CD4-positive, alpha-beta T cell treated with Interleukin-15 for 4 hours (primary cell): Measurements from ENCODE around the gene TIAM2.
"Not testable (repeated sequence)": the region's sequence is repeated elsewhere in the genome, so short reads cannot be mapped to it uniquely, and the experiment has no call there.

ENCODE experiments used
- DNase-seq: peaks from one replicate; pipeline ENCODE4 v3.0.0-alpha.2; 2020; ENCODE audit warnings: low spot score

The TIAM2 gene

GRCh38 chr6:155103083-155103645, 108.0 kb downstream of the TIAM2 start:
- not testable (repeated sequence) for DNase-seq

GRCh38 chr6:155103816-155104366, 108.8 kb downstream of the TIAM2 start:
- peak; percentile 50 for DNase-seq

GRCh38 chr6:155106456-155107115, 111.5 kb downstream of the TIAM2 start:
- DNase-seq, result no peak

- no peak for DNase-seq
Measured at GRCh38 chr6:155107432-155108069, 112.4 kb downstream of the TIAM2 start.

DNA sequence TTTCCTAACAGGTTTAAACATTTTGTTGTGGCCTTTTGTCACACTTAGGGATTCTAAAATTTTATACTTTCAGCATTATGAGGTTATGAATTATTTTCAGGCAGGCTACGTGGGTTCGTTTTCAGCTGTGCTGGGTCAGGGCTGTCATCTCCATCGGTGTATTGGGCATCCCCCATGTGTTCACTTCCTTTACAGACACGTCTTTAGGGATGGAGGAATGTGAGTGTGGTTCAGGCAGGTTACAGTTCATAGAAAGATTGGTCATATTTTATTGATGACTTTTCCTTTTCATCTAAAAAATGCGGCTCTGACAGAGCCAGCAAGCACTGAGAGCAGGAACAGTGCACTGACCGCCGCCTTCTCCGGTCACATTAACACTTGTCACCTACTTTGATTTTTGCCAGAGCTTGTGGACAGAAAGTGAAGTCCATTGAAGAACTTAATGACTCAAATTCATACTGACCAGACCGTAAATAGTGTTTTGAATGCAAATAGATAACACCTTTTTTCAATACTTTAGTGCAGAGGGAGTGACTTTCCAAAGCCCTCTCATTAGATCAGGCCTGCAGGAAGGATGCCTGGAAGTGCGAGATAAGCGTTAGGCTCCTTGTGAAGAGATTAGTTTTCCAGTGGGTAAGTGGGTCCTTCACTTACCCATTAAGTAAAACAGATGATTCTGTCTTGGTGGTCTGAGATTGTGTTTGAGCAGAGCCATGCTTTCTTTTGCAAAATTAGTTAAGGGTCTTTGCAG, 113.1 kb downstream of the TIAM2 start:
- DNase-seq, result no peak

DNA sequence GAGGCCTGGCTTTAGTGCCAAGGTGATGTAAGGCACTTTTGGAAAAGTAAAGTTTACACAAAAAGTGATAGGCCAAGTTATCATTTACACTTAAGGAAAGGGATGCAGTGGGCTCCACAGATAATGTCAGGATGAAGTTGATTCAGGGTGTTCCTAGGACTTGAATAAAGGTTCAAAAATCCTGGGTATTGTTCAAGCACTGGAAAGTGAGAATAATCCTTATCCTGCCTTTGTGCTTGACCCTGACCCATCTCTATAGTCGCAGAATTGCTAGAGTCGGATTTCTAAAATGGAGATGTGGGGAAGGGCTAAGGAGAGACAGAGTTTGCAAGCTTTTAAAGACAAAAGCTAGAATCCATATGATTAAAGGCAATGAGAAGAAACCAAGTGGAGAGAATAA, 115.6 kb downstream of the TIAM2 start:
- DNase-seq, result no peak

DNA sequence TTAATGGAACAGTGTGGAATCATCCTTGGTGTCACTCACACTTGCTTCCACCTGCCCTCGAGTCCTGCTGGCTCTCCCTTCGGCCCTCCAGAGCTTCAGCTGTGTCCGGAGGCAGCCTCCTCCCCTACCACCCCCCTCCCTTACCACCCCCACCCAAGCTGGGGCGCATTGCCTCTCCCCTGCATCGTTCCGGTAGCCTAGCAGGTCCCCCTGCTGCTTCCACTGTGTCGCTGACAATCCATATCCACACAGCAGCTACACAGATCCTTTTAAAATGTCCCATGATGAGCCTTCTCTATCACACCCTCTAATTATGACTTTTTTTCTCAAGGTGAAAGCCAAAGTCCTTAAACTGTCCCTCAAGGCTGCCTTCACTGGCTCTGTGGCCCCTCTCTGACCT, 117.6 kb downstream of the TIAM2 start:
- no peak for DNase-seq

DNA sequence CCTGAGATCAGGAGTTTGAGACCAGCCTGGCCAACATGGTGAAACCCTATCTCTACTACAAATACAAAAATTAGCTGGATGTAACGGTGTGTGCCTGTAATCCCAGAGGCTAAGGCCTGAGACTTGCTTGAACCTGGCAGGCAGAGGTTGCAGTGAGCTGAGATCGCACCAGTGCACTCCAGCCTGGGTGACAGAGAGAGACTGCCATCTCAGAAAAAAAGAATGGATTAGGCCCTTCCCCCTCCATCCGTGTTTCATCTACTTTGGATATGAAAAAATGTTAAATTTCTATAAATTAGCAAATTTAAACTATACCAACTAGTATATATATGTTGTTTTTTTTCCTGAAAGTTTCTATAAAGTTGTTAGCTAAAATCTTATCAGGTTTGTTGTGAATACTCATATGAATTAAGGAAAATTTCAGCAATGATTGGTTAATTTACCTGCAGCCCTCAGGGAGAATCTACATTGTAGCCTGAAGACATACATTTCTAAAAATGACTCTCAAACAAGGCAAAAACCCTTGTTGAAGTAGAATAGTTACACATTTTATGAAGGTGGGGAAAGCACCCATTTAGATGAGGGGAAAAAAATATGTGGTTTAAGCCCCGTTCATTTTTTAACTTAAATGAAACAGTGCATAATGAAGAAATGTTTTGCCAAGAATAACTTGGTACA, 120.9 kb downstream of the TIAM2 start:
- DNase-seq, result no peak

GRCh38 chr6:155116571-155116910, 121.4 kb downstream of the TIAM2 start:
- DNase-seq, result no peak

DNA sequence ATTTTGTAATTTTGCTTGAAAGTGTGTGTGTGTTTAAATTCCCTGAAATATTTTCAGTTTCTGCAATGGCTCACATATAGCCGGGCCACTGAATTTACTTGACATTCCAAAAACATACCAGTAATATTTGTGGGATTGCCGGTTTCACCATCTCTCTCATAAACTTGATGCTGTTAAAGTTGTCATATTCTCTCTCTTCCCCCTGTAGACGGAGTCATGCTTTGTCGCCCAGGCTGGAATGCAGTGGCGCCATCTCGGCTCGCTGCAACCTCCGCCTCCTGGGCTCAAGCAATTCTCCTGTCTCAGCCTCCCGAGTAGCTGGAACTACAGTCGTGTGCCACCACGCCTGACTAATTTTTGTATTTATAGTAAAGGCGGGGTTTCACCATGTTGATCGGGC, 122.1 kb downstream of the TIAM2 start:
- no peak for DNase-seq

DNA sequence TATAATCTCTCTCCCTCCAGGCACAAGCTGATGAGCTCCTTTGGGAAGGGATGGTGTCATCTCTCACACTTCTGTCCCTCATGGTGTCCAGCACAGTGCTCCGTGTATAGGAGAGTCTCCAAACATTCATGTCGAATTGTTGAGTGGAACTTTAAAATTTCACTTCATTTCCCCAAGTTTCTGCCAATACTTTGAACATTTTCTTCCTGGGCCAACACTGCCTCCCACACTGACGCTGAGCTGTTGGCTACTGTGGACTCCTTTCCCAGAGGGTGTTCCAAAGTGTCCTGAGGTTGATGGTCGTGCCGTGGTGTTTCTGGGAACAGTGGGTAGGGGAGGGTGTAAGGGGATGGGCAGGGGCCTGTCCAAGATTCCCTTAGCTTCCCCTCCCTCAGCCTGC, 122.7 kb downstream of the TIAM2 start:
- DNase-seq, result no peak

DNA sequence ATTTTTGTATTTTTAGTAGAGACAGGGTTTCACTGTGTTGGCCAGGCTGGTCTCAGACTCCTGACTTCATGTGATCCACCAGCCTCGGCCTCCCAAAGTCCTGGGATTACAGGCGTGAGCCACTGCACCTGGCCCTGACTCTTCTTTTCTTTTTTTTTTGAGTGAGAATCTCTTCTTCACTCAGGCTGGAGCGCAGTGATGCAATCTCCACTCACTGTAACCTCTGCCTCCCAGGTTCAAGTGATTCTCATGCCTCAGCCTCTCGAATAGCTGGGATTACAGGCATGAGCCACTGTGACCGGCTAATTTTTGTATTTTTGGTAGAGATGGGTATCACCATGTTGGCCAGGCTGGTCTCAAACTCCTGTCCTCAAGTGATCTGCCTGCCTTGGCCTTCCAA, 124.1 kb downstream of the TIAM2 start:
- DNase-seq, result not testable (repeated sequence)

DNA sequence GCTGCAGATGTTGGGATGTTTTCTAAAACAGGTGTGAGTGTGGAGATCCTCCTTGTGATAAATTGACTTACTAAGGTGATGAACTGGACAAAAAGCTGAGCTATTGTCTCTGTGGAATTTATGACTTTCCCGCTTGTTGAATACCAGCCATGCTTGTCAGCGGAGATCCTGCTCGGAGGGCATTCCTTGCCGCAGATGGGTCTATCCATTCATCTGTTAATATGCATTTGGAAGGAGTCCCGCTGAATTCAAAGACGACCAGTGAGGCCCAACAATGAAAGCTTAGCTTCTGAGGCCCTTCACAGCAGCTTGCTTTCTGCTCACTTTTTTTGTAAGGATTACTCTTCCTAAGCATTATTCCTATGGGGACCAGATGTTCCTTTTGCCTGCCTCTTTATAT, 124.9 kb downstream of the TIAM2 start:
- no peak for DNase-seq

DNA sequence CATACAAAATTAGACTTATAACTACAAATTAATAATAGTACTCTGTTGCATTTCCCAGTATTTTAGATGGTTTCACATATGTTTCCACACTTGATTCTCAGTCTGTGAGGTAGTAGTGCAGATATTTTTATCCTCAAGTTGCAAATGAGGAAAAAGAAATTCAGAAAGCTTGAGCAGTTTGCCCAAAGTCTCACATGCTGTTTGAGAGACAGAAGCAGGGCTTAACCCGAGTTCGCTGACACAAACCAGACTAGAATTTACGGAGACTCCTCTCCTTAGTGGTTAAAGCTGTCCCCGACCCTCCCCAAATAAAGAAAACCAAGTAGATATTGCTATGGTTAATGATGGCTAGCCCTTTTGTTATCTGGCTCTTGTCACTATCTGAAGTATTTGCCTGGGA, 126.2 kb downstream of the TIAM2 start:
- DNase-seq, result no peak

GRCh38 chr6:155121699-155122098, 126.6 kb downstream of the TIAM2 start:
- no peak for DNase-seq

DNA sequence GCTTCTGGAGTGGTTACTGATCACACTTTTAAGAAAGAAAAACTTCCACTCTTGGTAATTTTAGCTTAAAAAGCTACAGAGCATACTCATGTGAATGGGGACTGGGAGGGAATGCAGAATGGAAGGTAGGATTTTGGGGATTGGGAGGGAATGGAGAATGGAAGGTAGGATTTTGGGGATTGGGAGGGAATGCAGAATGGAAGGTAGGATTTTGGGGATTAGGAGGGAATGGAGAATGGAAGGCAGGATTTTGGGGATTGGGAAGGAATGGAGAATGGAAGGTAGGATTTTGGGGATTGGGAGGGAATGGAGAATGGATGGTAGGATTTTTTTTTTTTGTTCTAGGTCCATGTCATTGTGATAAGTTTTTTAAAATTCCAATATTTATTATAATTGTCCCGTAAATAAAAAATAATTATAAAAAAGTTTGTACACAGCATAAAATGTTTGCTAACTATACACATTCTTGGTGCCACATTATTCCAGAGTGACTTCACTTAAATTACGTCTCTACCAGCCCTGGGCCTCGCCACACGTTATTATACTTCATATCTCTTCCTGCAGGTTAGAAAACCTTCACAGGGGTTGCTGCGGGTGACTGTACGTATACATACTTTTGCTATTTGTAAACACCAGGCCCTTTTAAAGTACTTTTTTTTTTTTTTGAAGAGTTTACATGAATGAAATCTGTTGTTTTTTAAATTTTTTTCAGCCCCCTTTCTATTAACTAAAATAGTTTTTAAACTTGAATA, 127.3 kb downstream of the TIAM2 start:
- no peak for DNase-seq

DNA sequence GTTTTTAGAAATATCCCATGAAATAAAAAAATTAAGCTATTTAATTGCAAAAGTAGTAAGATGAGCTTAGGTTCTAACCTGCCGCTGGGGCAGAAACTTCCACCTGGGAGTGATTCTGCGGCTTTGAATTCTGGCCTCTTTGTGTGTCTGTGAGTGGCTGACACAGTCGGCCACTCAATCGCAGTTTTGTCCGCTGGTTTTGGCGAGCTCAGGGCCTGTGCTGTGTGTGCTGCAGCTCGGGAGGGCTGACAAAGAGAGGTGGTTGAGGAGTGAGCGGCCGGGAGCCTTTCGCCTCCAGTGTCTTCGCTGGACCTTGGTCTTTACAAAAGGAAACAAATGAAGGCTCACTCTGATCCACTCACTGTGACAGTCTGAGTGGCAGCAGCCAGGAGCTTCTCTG, 128.4 kb downstream of the TIAM2 start:
- DNase-seq, result no peak

GRCh38 chr6:155125906-155126305, 130.8 kb downstream of the TIAM2 start:
- no peak for DNase-seq

GRCh38 chr6:155126727-155127439, 131.8 kb downstream of the TIAM2 start:
- no peak for DNase-seq

GRCh38 chr6:155128977-155129376, 133.9 kb downstream of the TIAM2 start:
- no peak for DNase-seq

DNA sequence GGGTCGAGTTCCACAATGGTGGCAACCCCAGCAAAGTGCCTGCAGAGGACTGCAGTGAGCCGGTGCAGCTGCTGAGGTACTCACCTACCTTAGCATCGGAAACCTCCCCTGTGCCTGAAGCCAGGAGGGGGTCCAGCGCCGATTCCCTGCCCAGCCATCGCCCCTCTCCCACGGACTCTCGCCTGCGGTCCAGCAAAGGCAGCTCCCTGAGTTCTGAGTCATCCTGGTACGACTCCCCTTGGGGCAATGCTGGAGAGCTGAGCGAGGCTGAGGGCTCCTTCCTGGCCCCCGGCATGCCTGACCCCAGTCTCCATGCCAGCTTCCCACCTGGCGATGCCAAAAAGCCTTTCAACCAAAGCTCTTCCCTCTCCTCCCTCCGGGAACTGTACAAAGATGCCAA, 134.6 kb downstream of the TIAM2 start:
- DNase-seq, result no peak
